Fibroblast of skin of right biceps (primary cell): ENCODE data around the gene IL17REL.

ENCODE experiments used
- DNase-seq: peaks from one replicate; pipeline ENCODE4 v3.0.0-alpha.2; 2013

Gene IL17REL

DNA sequence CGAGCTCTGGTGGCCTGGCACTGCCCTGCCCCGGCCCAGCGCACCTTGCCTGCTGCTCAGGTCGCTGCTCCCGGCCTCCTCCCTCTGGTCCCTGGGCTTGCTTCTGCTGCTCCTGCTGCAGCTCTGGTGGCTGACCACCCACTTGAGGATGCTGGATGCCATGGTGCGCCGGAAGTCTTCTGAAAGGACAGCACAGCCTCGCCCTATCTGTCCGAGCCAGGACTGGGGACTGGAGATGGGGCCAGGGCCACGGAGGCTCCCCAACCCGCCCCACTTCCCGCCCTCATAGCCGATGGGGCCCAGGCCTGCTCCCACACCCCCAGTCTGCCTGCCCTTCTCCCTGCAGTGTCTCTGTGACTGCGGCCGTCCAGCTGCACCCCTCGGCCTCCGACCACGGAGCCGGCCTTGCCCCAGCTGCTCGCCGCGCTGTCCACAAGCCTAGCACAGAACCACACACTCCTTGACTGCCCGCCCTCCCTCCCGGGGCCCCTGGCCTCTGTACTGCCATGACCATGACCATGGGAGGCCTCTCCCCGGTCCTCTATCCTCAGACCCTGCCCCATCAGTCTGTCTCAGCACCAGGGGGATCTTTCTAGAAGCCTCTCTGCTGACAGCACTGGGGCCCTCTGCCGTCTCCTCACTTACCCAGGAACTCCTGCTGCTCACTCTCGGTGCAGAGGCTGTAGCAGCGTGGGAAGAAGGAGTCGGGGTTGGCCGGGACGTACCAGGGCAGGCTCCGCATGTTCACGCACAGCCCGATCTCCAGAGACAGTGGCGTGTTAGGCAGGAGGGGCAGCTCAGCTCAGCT, 32.9 kb upstream of the IL17REL start:
- DNase-seq: no peak

DNA sequence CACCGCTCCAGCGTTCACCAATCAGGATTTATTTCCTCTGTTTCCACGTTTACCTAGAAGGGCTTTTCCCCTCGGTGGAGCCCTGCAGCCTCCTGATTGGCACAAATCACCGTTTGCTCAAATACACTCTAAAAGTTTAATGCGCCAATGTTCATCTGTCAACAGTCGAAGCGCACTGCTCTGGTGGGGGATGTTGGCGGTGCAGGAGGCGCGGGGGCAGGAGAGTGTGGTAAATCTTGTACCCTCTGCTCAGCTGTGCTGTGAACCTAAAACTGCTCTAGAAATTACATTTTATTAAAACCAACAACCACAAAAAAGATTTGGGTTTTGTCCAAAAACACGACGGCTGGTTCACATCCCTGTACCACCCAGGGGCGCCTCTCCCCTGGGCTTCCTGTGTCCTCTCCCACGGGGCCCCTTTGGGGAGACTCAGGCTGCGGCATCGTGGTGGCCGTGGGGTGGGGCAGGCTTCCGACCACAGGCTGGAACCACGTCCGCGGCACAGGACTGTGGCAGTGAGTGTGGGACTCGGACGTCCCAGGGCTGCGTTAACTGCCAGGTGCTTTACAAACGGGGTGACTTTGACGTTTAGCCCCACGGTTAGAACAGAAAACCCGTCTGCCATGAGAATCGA, 32.0 kb upstream of the IL17REL start:
- no peak for DNase-seq

- DNase-seq: no peak
Measured at GRCh38 chr22:50041361-50042065, 28.9 kb upstream of the IL17REL start.

GRCh38 chr22:50040717-50041116, 28.2 kb upstream of the IL17REL start:
- no peak for DNase-seq

- no peak for DNase-seq
Measured at GRCh38 chr22:50039669-50040443, 27.3 kb upstream of the IL17REL start.

DNA sequence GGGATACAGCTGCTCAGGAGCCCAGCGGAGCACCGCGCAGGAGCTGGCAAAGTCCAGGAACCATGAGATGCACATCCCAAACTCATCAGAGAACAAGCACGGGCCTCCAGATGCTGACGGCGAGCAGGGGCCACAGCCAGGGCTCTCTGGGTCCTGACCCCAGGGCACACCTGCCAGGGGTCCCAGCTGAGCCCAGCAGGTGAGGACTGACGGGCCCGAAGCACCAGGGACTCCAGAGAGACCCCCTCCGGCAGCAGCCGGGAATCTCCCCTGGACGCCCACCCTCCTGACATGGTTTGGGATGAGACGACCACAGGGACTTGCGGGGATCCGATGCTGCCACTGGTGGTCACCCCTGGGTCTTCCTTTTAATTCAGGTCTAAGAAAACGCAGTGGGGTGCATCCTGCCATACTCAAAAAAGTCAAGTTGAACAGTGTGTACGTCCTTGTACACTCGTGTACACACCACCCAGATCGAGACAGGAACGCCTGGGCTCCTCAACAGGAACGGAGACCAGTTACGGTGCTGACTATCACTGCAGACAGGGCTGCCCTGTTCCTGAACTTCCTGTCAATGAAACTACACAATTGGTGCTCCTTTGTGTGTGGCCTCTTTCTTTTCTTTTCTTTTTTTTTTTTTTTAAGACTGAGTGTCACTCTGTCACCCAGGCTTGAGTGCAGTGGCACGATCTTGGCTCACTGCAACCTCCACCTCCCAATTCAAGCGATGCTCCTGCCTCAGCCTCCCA, 23.6 kb upstream of the IL17REL start:
- no peak for DNase-seq

- no peak for DNase-seq
Measured at GRCh38 chr22:50035131-50035881, 22.7 kb upstream of the IL17REL start.

DNA sequence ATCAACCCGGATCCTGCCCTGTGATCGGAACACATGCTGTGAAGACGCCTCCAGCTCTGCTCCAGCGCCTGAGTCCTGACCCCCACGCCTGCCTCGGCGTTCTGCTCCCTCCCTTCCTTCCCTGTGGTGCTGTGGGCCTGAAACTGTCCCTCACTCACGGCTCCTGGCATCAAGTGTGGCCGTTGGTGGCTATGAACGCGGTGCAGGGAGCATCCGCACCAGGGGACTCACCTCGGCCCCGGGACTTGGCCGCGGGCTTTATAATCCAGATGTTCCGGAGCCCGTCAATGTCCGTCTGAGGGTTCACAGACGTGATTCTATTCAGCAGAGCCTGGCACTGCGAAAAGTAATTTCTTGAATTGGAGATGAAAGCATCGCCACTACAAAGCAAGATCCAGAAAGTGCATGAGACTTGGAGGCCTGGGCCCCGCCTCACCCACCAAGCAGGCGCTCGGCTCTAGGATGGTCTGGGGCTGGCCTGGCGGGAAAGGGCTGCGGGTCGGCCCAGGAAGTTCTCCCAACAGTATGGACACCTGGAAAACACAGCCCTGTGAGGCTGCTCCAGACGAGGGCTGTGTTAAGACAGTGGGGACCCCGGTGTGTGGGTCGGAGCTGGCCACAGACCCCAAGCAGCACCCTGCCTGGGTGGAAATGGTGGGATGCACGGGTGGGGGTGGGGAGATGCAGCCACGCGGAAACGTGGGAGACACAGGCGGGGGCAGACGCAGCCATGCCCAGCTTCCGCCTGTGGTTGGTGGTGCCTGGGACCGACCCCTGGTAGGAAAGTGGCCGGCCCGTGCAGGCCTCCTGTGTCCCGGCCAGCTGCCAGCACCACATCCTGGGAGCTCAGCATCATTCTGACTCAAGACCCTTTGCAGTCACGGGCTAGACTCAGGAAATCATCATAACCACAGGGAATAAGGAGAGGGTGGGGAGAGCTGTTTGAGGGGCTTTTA, 21.8 kb upstream of the IL17REL start:
- no peak for DNase-seq

- no peak for DNase-seq
Measured at GRCh38 chr22:50032941-50033601, 20.5 kb upstream of the IL17REL start.

- DNase-seq: no peak
Measured at GRCh38 chr22:50032109-50032871, 19.7 kb upstream of the IL17REL start.

DNA sequence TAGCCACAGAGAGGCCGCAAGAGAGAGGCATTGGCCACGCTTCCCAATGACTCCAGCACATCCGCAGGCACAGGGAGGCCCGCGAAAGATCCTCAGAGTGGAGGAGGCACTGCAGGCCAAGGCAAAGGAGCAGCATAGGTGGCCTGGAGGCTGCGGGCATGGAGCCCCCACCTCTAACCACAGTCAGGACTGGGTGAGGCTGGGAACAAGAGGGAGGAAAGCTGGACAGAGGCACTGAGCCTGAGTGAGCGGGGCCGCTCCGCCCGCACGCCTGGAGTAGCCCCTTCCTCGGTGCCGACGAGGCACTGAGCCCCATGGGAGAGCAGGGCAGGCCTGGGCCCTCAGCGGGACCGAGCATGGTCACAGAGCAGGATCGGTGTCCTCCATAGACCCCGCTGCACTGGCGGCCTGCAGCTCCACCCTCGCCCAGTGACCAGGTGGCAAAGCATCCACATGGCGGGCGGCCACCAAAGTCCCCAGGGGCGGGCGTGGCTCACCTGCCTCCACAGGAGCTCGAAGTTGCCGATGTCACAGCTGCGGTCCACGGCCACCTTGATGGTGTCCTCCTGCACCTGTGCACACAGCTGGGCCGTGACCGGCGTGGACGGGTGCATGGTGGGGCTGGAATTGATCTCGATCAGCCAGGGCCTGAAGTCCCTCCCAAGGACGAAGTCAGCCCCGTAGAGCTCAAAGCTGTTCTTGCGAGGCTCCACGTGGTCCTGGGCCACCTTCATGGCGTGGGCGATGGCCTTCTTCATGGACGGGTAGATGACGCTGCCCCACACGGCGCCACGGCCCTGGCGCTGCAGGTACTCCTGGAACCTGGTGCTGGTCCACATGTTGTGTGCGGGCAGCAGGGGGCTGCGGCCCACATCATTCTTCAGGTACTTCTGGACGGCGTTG, 18.9 kb upstream of the IL17REL start:
- no peak for DNase-seq

GRCh38 chr22:50030297-50031188, 18.0 kb upstream of the IL17REL start:
- DNase-seq: peak; percentile 56

DNA sequence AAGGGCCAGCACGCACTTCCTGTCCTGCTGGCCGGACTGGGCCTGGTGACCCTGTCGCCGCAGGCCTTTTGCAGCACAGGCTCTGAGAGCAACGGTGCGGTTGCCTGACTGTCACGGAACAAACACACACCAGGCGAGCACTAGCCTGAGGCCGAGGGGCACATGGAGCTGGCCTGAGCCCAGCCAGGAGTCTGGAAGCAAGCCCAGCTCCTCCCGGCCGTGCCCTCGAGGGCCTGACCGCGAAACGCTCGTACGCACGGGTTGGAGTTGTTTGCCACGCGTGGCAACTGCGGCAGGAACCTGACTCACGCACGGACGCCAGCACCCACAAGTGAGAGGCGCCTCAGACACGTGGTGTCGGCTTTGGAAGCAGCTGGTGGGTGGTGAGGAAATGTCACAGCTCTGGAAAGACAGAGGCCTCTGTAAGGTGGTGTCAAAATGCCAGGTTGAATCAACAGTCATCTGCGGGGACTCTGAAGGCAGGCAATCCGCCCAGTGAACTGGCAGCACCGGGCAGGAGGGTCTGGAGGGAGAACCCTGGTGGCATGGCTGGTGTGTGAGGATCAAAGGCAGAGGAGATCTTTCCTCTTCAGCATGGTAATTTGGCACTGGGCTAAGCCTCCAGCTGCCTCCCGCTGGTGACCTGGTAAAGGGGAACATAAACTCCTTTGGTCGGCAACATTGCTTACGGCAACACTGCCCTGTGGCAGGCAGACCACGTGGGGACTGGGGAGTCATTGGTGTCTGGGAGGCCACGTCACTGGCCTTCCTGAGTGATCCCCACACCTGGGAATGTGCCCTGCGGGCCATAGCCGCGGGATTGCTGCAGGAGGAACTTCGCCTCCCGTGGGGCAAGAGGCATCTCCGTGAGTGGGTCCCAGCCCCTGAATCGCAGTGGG, 15.3 kb upstream of the IL17REL start:
- no peak for DNase-seq

- DNase-seq: no peak
Measured at GRCh38 chr22:50025993-50026392, 13.4 kb upstream of the IL17REL start.

GRCh38 chr22:50022171-50022819, 9.7 kb upstream of the IL17REL start:
- DNase-seq: no peak
